ENCODE measurements around the gene ID2. TPM values are rescaled to one million over a fixed set of nuclear protein-coding genes. Genes with fewer than 3 reads are reported as not detected.

The ID2 gene
- total RNA-seq = 10 to 100 TPM; 85.7 to 91.6 TPM

- Mint-ChIP-seq H3K4me1 (ENCODE audit: low read depth) (peaks cover 40% of the 10 kb centered on the region), H3K27me3 (peaks cover 10% of the 10 kb centered on the region), H3K9me3 (no peaks in the 10 kb centered on the region), H3K4me3 (peak within 1 kb of the TSS; percentile 95), H3K27ac (peak within 1 kb of the TSS; percentile 92), H3K36me3 (ENCODE audit: low read depth) (peaks cover 24% of the 10 kb centered on the region)
- CTCF ChIA-PET = interaction anchor here (0.7 to 2.3 kb wide), 9 partner anchors 9 to 1238 kb away, joined by 3 to 8 read pairs (median 3); no protein-coding TSS in a partner anchor
- peak; percentile 99 for DNase-seq
- intact Hi-C loops (cut with micrococcal nuclease) = loop anchor here (5.0 to 10.0 kb wide), 8 partner anchors 100 to 1587 kb away; no protein-coding TSS in a partner anchor
- ATAC-seq = peak; percentile 76
- POLR2A ChIA-PET = interaction anchor here (0.8 to 6.7 kb wide), 38 partner anchors 10 to 1254 kb away, joined by 3 to 54 read pairs (median 4); no protein-coding TSS in a partner anchor
- no peak for TF ChIP-seq CTCF (IDR thresholded peaks at IDR 0.05)
Observed at GRCh38 chr2:8681786-8682692, at the start of gene ID2. TSS of gene ID2 (plus strand) at chr2:8682056. CDS start at chr2:8682166, 110 bp downstream.

- H3K4me3 Mint-ChIP-seq = no peak overlapping the region
- H3K27me3 Mint-ChIP-seq = no peaks in the 10 kb centered on the region
- DNase-seq = no peak
- peaks cover 5% of the 10 kb centered on the region for H3K4me1 Mint-ChIP-seq (ENCODE audit: low read depth)
- H3K36me3 Mint-ChIP-seq (ENCODE audit: low read depth) = no peaks in the 10 kb centered on the region
- POLR2A ChIA-PET = interaction anchor here (0.7 kb wide), 1 partner anchor 118 kb away, joined by 4 read pairs; no protein-coding TSS in a partner anchor
- no peaks in the 10 kb centered on the region for H3K9me3 Mint-ChIP-seq
- no peak for TF ChIP-seq CTCF (IDR thresholded peaks at IDR 0.05)
- no peak overlapping the region for H3K27ac Mint-ChIP-seq
- CTCF ChIA-PET = no interaction called here
- intact Hi-C loops (cut with micrococcal nuclease) = no loop called here
- ATAC-seq = no peak
Observed at GRCh38 chr2:8632755-8633154, 49.1 kb upstream of the ID2 start.

GRCh38 chr2:8633186-8633734 is 48.6 kb upstream of the ID2 start:
- TF ChIP-seq CTCF (IDR thresholded peaks at IDR 0.05) = no peak
- POLR2A ChIA-PET = interaction anchor here (0.7 kb wide), 1 partner anchor 119 kb away, joined by 4 read pairs; no protein-coding TSS in a partner anchor
- ATAC-seq (no peak), DNase-seq (no peak)
- H3K4me3 Mint-ChIP-seq = no peak overlapping the region
- H3K9me3 Mint-ChIP-seq = no peaks in the 10 kb centered on the region
- intact Hi-C loops (cut with micrococcal nuclease) = no loop called here
- H3K36me3 Mint-ChIP-seq (ENCODE audit: low read depth) = no peaks in the 10 kb centered on the region
- H3K27ac Mint-ChIP-seq = no peak overlapping the region
- no peaks in the 10 kb centered on the region for H3K27me3 Mint-ChIP-seq
- CTCF ChIA-PET = no interaction called here
- peaks cover 5% of the 10 kb centered on the region for H3K4me1 Mint-ChIP-seq (ENCODE audit: low read depth)

- H3K36me3 Mint-ChIP-seq (ENCODE audit: low read depth) = no peaks in the 10 kb centered on the region
- H3K9me3 Mint-ChIP-seq = no peaks in the 10 kb centered on the region
- no peak overlapping the region for H3K27ac Mint-ChIP-seq
Observed at GRCh38 chr2:8633735-8634313, 48.0 kb upstream of the ID2 start.

More at GRCh38 chr2:8633735-8634313, 48.0 kb upstream of the ID2 start:
- no peak for ATAC-seq
- Mint-ChIP-seq H3K4me1 (ENCODE audit: low read depth) (peaks cover 4% of the 10 kb centered on the region), H3K27me3 (no peaks in the 10 kb centered on the region), H3K4me3 (no peak overlapping the region)
- POLR2A ChIA-PET = no interaction called here
- intact Hi-C loops (cut with micrococcal nuclease) = no loop called here
- no peak for DNase-seq
- TF ChIP-seq CTCF (IDR thresholded peaks at IDR 0.05) = no peak
- CTCF ChIA-PET = no interaction called here
